HK-2 (cell line): ENCODE measurements around the gene SYT4.
A peak's percentile ranks its signal among the peaks of the same experiment; 100 is the strongest.
"Not testable (repeated sequence)": the region's sequence is repeated elsewhere in the genome, so short reads cannot be mapped to it uniquely, and the experiment has no call there.

Source experiments
- DNase-seq: peaks from one replicate; pipeline ENCODE4 v3.0.0-alpha.2; 2018; ENCODE audit not compliant: unreplicated experiment

The SYT4 gene

GRCh38 chr18:43277164-43277600 lies at the start of gene SYT4:
Gene SYT4, minus strand, starts transcription at chr18:43277490. Its CDS starts 209 bp downstream, at chr18:43277281.
- DNase-seq, result peak; percentile 36

- DNase-seq, result no peak
Observed at GRCh38 chr18:43322132-43322531, 44.8 kb upstream of the SYT4 start.

GRCh38 chr18:43314941-43315340 lies 37.7 kb upstream of the SYT4 start:
- no peak for DNase-seq

- DNase-seq, result no peak
Observed at GRCh38 chr18:43312891-43313290, 35.6 kb upstream of the SYT4 start.

- DNase-seq, result no peak
Observed at GRCh38 chr18:43310239-43310638, 32.9 kb upstream of the SYT4 start.

GRCh38 chr18:43303376-43303775 lies 26.1 kb upstream of the SYT4 start:
- DNase-seq, result no peak

GRCh38 chr18:43286187-43286586 lies 8.9 kb upstream of the SYT4 start:
- DNase-seq, result not testable (repeated sequence)

- DNase-seq, result no peak
Observed at GRCh38 chr18:43283299-43283698, 6.0 kb upstream of the SYT4 start.

GRCh38 chr18:43279015-43279744 lies 1.9 kb upstream of the SYT4 start:
- no peak for DNase-seq

GRCh38 chr18:43278355-43278754 lies 1.1 kb upstream of the SYT4 start:
- no peak for DNase-seq

- DNase-seq, result no peak
Observed at GRCh38 chr18:43276491-43276890, 799 bp downstream of the SYT4 start.

GRCh38 chr18:43275546-43275945 lies 1.7 kb downstream of the SYT4 start:
- no peak for DNase-seq

GRCh38 chr18:43274526-43274925 lies 2.8 kb downstream of the SYT4 start:
- DNase-seq, result no peak

- no peak for DNase-seq
Observed at GRCh38 chr18:43271593-43272432, 5.5 kb downstream of the SYT4 start.

- DNase-seq, result no peak
Observed at GRCh38 chr18:43267818-43268217, 9.5 kb downstream of the SYT4 start.

- no peak for DNase-seq
Observed at GRCh38 chr18:43265465-43265864, 11.8 kb downstream of the SYT4 start.

- no peak for DNase-seq
Observed at GRCh38 chr18:43248610-43249249, 28.6 kb downstream of the SYT4 start.

- no peak for DNase-seq
Observed at GRCh38 chr18:43247944-43248343, 29.3 kb downstream of the SYT4 start.

- no peak for DNase-seq
Observed at GRCh38 chr18:43238429-43238828, 38.9 kb downstream of the SYT4 start.

- no peak for DNase-seq
Observed at GRCh38 chr18:43236921-43237320, 40.4 kb downstream of the SYT4 start.

- DNase-seq, result no peak
Observed at GRCh38 chr18:43234889-43235288, 42.4 kb downstream of the SYT4 start.

GRCh38 chr18:43222501-43222900 lies 54.8 kb downstream of the SYT4 start:
- DNase-seq, result no peak

- DNase-seq, result no peak
Observed at GRCh38 chr18:43220691-43221090, 56.6 kb downstream of the SYT4 start.
